HG03097 (cell line): ENCODE results near the gene KIAA1755.
"Not testable (repeated sequence)": the region's sequence is repeated elsewhere in the genome, so short reads cannot be mapped to it uniquely, and the experiment has no call there.

ENCODE experiments used
- ATAC-seq: cut with Tn5 transposase; IDR thresholded peaks from one replicate; pipeline ENCODE4 v1.9.1; 2021; ENCODE audit not compliant: unreplicated experiment, low FRiP score

KIAA1755 gene

GRCh38 chr20:38290829-38291814, 30.6 kb upstream of the KIAA1755 start:
- no peak for ATAC-seq

- no peak for ATAC-seq
Measured at GRCh38 chr20:38286586-38287531, 26.3 kb upstream of the KIAA1755 start.

GRCh38 chr20:38284893-38285444, 24.4 kb upstream of the KIAA1755 start:
- no peak for ATAC-seq

- ATAC-seq: not testable (repeated sequence)
Measured at GRCh38 chr20:38284066-38284650, 23.6 kb upstream of the KIAA1755 start.

- no peak for ATAC-seq
Measured at GRCh38 chr20:38283236-38283635, 22.7 kb upstream of the KIAA1755 start.

DNA sequence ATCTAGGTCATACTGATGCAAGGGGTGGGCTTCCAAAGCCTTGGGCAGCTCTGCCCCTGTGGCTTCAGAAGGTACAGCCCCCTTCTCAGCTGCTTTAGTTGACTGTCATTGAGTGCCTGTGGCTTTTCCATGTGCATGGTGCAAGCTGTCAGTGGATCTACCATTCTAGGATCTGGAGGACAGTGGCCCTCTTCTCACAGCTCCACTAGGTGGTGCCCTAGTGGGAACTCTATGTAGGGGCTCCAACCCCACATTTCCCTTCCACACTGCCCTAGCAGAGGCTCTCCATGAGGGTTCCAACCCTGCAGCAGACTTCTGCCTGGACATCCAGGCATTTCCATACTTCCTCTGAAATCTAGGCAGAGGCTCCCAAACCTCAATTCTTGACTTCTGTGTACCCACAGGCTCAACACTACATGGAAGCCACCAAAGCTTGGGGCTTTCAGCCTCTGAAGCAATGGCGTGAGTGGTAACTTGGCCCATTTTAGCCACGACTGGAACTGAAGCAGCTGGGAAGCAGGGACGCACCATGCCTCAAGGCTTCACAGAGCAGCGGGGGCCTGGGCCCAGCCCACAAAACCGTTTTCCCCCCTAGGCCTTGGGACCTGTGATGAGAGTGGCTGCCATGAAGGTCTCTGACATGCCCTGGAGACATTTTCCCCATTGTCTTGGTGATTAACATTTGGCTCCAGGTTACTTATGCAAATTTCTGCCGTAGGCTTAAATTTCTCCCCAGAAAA, 20.8 kb upstream of the KIAA1755 start:
- ATAC-seq: not testable (repeated sequence)

- no peak for ATAC-seq
Measured at GRCh38 chr20:38278763-38279162, 18.2 kb upstream of the KIAA1755 start.

DNA sequence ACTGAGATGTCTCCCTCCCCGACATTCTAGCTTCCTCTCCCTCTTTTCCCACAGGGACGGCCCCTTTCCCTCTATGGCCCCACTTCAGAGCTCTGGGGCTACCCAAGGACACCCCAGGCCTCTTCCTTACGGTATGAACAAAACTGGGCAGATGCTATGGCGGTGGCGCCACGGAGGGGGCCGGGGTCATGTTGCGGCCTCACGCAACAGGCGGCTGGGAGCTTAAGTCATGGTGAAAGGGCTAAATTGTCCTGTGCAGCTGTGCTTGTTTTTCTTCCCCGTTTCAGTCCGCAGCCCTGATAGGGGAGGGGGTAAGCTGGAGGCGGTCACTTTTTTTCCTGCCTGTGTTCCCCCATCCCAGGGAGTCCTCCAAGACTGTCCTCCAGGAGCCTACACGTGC, 17.6 kb upstream of the KIAA1755 start:
- no peak for ATAC-seq

GRCh38 chr20:38277691-38278090, 17.2 kb upstream of the KIAA1755 start:
- no peak for ATAC-seq

- no peak for ATAC-seq
Measured at GRCh38 chr20:38277285-38277684, 16.8 kb upstream of the KIAA1755 start.

DNA sequence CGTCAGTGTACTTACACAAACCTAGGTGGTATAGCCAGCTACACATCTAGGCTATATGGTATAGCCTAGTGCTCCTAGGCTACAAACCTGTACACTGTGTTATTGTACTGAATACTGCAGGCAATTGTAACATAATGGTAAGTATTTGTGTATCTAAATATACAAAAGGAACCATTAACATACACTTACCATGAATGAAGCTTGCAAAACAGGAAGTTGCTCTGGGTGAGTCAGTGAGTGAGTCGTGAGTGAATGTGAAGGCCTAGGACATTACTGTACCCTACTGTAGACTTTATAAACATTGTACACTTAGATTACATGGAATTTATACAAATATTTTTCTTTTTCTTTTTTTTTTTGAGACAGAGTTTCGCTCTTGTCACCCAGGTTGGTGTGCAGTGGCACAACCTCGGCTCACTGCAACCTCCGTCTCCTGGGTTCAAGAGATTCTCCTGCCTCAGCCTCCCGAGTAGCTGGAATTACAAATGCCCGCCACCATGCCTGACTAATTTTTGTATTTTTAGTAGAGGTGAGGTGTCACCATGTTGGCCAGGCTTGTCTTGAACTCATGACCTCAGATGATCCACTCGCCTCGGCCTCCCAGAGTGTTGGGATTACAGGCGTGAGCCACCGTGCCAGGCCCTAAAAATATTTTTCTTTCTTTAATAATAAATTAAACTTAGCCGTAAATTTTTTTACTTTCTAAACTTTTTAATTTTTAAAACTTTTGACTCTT, 15.4 kb upstream of the KIAA1755 start:
- ATAC-seq: no peak

DNA sequence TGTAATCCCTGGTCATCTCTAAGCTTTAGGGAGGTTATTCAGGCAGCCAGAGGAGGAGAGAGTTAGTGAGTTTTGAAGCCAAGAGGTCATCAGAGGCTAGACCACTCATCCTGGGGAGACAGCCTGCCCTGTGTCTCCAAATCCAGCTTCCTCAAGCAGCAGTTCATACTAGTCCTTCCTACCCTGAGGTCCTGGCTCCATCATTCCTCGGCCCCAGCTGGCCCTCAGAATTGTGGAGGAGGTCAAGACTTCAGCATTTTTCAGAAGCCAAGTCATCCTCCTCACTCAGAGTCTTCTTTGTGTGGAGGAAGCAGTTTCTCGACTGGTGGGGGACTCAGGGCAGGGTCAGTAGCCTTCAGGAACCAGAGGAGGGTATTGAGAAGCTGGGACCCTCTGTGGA, 12.4 kb upstream of the KIAA1755 start:
- ATAC-seq: no peak

DNA sequence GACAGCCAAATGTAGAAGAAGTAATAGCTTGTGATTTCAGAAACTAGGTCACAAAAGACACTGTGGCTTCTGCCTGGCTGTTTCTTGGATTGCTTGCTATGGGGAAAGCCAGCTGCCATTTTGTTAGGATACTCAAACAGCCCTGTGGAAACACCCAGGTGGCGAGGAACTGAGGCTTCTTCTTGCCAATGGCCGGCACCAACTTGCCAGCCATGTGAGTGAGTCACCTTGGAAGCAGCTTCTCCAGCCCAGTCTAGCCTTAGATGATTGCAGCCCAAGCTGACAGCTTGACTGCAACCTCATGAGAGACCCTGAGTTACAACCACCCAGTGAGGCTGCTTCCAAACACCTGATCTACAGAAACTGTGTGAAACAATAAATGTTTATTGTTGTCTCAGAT, 11.9 kb upstream of the KIAA1755 start:
- ATAC-seq: no peak

GRCh38 chr20:38271608-38272120, 11.1 kb upstream of the KIAA1755 start:
- ATAC-seq: no peak

DNA sequence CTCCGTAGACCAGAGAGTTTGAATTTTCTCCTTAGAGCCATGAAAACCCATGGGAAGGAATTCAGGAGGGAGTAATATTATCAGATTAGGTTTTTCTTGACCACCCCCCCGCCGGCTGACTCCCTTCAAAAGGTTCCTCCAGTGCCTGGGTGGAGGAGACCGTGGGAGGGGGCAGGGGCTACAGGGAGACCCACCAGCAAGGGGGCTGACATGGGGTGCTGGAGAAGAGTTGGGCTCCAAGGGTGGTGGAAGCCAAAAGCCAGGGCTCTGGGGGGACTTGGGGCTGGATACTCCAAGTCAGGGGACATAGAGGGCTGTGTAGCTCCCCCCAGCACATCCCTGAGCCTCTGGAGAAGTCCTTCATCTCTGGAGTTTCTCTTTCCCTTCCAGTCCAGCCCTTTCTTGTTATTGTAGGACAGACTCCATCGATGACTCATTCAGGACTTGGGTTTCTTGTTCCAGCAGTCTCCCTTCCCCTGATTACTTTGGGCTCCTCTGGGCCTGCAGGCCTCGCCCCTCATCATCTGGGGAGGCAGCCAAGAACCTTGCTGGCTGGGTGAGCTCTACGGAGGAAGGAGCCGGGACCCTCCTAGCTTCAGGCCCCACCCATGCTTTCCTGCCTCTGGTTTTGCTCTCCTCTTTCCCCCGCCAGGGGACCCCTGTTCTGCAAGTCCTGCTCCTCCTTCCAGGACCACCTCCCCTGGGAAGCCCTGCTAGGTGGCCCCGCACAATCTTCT, 10.5 kb upstream of the KIAA1755 start:
- no peak for ATAC-seq

DNA sequence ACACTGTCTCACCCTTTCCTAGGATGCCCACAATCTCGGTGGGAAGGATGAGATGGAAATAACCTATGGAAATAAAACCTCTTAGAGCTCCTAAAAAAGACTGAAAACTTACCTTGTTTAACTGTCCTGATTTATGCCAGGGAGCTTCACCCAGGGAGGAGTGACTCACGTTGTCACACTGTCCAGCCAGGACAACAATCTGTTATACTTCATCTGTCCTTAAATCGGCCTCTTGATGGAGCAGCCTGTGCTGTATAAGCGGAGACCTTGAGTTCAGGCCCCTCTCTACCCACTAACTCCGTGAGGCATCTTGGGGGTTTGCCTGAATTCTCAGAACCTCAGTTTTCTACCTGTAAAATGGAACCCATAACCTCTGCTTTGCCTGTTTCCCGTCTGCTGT, 9.2 kb upstream of the KIAA1755 start:
- no peak for ATAC-seq

DNA sequence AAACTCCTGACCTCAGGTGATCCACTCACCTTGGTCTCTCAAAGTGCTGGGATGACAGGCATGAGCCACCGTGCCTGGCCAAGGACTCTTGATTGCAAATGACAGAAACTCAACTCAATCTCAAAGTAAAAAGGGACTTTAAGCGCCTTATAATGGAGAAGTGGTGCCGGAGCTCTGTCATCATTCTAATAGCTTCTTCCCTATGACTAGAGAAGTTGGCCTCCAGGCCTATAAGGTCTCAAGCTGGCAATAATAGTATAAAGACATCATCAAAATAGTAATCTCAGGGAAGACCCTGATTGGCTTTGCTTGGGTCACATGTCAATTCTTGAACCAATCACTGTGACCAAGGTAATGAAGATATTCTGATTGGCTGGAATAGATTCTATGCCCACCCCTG, 8.5 kb upstream of the KIAA1755 start:
- ATAC-seq: no peak

DNA sequence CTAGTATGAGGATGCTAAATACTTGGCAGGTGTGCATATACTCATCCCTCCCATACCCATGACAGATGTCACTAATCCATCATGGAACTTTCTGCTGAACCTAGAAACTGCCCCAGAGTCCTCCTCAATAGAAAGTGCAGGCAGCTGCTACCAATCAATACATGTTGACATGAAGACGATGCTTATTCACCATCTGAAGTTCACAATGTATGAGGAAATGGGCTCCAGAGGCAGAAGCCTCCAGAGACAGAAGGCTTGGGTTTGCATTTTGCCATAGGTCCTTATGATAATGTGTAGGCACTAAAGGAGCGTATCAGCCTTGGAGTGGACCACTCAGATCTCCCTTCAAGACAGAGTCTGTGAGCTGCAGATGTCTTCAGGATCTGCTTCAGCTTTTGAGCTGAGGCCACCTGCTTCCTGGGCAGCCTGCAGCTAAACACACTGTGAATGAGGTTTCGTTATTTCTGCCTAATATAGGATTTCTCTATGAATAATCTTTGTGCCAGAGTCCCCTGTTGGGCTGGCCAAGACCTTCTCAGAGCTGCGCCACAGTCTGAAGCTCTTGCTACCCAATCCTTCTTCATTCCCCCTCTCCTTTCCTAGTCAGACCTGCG, 7.5 kb upstream of the KIAA1755 start:
- no peak for ATAC-seq
